GM18873 (cell line): Measurements from ENCODE around the gene MUC2.

Source experiments
- ATAC-seq: cut with Tn5 transposase; IDR thresholded peaks from one replicate; pipeline ENCODE4 v1.9.1; 2021; ENCODE audit warnings: mild to moderate bottlenecking, moderate library complexity, moderate number of reproducible peaks; ENCODE audit not compliant: unreplicated experiment, low FRiP score

The MUC2 gene

DNA sequence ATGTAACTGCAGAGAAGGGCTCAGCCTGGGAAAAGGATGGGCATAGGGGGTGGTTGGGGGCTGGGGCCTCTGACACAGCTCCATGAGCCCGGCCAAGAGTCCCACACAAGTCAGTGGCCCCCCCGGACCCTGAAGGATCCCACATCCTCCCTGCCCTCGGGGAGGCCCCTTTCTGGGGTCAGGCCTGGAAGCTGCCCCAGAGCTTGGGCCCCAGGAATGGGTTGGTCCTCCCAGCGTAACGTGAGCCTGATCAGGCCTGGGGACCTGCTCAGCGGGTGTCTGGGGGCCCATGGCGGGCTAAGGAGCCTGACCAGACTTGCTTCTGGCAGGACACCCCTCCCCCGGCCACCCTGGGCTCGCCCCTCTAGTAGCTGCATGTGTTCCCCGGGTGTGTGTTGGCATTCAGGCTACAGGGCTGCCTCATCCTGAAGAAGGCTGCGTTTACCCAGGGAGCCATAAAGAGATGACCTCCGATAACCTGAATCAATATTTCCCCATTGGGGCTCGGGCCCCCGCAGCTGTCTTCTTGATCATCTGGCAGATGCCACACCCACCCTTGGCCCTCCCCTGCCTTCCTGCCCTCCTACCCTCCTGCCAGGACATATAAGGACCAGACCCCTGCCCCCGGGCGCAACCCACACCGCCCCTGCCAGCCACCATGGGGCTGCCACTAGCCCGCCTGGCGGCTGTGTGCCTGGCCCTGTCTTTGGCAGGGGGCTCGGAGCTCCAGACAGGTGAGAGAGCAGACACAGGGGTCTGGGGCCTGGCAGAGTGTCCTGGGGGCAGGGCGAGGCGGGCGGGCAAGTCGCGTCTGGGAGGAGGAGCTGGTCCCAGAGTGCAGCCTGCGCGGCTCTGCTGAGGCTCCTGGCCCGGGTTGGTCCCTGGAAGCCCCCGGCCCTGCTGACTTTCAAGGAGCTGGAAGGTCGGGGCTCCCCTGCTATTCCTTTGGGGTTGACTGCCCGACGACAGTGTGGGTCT is at the start of gene MUC2:
MUC2 (plus strand) TSS at position 631 of the 978 bp plus-strand sequence.
- ATAC-seq, result no peak

DNA sequence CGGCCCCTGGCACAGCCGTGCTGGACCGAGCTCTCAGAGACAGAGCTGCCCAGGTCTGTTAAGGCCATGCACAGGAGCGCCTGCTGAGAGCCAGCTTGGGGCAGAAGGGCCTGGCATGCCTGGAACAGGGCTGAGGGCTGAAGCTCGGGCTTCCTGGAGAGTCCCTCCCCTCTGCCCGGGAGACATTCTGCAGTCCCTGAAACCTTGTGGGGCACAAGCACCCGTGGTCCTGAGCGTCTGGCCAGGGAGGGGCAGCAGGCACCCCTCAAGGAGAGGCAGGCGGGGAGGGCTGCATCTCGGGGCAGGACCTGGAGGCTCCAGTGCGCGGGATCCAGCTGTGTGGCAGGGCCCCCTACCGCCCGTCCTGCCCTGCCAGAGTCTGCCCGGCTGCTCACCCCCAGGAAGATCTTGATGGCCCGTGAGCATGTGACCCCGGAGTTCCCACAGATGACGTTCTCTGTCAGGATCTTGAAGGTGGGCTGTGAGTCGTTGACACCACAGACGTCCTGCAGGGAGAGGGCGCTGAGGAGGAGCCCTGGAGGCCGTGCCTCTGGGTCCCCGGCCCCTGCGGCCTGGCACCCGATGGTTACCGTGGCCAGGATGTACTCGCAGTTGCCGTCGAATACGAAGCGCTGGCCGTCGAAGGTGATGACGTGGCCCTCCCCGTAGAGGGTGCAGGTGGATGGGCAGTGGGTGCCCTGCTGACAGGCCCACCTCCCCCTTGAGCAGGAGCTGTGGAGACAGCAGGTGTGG is 49.1 kb upstream of the MUC2 start:
- no peak for ATAC-seq

- no peak for ATAC-seq
Observed at GRCh38 chr11:1026163-1026450, 48.6 kb upstream of the MUC2 start.

GRCh38 chr11:1026641-1027482 is 47.8 kb upstream of the MUC2 start:
- no peak for ATAC-seq

DNA sequence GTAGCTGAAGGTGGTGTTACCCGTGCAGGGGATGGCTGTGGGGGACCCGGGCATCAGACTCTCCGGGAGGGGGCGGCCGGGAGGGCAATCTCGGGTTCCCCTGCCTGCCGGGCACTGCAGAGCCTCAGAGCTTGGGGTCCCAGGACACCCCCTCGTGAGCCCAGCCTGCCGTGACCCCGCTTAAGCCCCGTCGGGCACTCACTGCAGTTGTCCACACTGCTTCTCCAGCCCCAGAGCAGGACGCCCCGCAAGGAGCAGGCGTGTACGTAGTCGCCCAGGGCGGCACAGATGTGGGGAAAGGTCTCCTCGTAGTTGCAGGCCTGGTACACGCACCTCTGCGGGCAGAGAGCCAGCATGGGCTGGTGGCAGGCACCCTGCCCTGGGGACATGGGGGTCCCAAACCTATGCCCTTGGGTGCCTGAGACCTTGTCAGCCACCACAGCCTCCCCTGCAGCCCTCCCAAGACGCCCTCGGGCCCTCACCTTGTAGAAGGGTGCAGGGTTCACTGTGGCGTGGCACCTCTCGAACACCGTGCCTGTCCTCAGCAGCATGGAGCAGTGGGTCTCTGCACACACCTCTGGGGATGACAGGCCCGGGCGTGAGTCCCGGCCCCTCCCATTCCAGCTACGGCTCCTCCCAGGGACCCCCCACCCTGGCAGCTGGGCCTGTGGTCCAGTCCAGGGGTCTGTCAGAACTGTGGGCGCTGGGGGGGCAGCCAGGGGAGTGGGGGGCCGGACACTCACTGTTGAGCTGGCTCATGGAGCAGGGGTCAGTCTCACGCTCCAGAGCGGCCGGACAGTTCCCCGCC is 47.0 kb upstream of the MUC2 start:
- ATAC-seq, result no peak

GRCh38 chr11:1028291-1028540 is 46.5 kb upstream of the MUC2 start:
- ATAC-seq, result no peak

DNA sequence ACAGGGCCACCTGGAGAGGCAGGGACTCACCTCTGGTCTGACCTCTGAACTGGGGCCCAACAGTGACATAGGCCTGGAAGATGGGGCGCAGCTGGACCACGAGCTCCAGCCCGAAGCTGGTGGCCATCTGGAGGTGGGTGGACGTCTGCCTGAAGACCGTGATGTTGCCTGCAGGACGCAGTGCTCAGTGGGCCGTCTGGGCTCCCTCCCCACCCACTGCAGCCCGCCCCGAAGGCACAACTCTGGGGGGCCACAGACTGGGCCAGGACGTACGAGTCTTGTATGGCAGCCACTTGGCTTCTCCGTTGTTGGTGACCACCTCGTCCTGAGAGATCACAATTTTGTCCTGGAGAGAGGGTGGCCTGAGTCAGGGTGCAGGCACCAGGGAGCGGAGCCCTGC is 46.1 kb upstream of the MUC2 start:
- ATAC-seq, result no peak

- ATAC-seq, result no peak
Observed at GRCh38 chr11:1029051-1029450, 45.6 kb upstream of the MUC2 start.

DNA sequence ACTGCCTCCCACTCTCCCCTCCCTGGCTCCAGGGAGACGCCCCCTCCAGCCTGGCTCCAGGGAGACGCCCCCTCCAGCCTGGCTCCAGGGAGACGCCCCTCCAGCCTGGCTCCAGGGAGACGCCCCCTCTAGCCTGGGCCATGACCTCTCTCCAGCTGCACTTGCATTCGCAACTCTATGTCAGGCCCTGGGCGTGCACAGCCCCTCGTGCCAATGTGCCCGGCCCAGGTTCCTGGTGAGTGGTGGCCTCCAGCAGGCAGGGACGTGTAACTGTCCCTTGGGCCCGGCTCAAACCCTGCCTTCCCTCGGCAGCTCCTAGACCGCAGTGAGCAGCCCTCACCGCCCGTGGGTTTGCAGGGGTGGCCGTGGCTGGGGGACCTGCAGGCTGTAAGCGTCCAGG is 45.0 kb upstream of the MUC2 start:
- no peak for ATAC-seq

- no peak for ATAC-seq
Observed at GRCh38 chr11:1030086-1030485, 44.6 kb upstream of the MUC2 start.

DNA sequence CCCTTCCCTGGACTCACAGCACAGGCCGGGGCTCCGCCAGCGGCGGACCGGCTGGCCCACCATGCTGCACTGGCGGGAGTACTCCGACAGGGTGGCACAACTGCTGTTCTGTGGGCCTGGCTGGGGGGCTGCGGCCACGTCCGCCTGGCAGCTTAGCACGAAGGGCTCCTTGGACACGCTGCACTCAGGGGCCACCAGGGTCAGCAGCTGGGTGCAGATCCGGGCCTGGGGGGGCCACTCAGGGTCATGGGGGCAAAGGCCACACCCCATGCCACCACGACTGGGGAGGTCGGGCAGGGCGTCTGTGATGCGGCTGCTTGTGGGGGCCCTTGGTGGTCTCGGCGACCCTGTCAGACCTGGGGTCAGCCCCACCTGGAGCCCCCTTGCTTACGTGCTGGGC is 44.1 kb upstream of the MUC2 start:
- no peak for ATAC-seq

DNA sequence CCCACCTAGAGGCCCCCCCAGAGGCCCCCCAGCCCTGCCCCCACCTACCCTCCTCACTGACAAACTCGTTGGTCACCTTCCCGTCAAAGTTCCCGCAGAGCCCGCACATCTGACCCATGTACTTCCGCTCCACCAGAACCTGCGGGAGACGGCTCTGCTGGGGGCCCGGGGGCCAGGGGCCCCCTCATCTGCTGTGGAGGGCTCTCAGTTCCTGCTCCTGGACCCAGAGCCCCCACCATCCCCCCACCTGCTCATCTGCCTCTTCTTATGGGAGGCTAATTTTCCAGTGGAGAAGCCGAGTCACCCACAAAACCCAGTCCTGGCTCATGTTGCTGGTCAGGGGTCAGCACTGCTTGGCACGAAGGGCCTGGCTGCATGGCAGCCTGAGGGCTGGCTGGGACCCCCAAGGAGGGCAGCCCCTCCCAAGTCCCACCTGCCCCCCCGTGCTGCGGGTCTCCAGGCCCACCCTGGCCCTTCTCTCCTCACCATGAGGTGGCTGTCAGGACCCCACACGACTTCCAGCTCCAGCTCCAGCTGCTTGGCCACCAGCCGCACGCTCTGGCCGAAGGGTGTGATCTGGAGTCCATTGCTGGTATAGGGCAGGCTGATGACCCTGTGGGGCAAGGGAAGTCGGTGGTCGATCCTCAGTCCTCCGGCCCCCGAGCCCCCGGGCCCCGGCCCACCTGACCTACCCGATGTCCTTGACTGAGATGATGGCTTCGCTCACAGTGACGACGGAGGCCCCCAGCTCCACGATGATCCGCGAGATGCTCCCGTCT is 43.4 kb upstream of the MUC2 start:
- no peak for ATAC-seq

DNA sequence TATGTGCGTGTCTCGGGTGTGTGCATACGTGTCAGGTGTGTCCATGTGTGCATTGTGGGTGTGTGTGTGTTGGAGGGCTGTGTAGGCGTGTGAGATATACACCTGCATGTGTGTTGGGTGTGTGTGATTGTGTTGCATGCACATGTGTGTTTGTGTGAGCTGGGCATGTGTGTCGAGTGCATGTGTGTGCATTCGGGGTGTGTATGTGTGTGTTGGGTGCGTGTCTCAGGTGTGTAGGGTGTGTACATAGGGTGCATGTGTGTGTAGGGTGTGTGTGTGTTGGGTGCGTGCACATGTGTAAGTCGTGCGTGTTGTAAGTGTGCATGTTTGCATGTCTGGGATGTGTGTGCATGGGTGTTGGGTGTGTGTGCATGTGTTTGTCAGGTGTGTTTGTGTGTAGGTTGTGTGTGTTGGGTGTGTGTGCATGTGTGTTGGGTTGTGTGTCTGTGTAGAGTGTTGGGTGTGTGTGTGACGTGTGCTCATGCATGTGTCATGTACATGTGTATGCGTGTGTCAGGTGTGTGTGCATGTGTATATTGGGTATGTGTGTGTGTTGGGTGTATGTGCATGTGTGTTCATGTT is 42.3 kb upstream of the MUC2 start:
- no peak for ATAC-seq

DNA sequence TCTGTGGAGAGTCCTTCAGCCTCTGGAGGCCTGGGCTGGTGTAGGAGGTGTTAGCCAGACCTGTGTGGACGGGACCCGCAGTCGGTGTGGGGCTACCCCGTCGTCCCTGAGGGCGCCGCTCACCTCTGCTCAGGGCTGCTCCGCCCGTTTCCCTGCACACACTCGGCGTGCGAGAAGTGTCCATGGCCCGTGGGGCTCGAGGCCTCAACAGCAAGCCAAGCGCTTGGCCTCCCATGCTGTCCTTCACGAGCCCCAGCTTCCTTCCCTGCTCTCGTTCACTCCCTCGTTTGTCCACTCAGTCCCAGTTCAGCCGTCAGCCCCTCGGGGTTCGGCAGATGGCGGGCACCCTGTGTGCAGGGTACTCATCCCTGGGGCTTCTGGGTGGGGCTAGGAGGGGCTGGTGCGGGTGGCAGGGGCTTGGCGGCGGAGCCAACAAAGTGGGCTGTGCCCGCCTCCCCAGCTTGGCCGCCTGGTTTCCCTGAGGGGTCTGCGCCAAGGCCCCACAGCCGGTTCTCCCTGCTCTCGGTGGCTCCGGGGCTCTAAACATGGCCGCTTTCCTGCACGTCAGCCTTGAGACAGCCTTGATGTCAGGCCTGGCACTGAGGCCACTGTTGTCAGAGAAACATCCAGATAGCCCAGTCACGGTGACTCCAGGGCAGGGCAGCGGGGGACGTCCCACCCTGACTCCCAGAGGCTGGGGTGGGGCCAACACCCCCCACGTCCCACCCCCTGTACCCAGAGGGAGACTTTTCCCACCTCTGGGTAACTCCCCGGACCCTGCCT is 41.5 kb upstream of the MUC2 start:
- no peak for ATAC-seq

DNA sequence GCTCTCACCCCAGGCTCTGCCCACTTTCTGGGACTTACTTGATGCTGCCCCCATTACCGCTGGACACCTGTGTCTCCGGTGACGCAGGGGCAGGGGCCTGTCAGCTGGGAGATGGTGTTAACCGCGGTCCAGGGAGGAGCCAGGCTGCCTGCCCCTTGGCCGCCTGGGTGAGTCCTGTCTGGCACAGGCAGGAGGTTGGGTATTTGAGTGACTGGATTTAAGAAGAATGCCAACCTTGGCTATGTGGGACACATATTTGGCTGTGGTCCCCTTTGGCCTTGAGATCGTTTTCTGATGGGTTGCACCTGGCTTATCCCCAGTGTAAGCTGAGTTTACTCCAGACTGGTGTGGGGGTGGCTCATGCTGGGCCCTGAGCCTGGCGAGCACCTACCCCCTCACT is 40.7 kb upstream of the MUC2 start:
- no peak for ATAC-seq

DNA sequence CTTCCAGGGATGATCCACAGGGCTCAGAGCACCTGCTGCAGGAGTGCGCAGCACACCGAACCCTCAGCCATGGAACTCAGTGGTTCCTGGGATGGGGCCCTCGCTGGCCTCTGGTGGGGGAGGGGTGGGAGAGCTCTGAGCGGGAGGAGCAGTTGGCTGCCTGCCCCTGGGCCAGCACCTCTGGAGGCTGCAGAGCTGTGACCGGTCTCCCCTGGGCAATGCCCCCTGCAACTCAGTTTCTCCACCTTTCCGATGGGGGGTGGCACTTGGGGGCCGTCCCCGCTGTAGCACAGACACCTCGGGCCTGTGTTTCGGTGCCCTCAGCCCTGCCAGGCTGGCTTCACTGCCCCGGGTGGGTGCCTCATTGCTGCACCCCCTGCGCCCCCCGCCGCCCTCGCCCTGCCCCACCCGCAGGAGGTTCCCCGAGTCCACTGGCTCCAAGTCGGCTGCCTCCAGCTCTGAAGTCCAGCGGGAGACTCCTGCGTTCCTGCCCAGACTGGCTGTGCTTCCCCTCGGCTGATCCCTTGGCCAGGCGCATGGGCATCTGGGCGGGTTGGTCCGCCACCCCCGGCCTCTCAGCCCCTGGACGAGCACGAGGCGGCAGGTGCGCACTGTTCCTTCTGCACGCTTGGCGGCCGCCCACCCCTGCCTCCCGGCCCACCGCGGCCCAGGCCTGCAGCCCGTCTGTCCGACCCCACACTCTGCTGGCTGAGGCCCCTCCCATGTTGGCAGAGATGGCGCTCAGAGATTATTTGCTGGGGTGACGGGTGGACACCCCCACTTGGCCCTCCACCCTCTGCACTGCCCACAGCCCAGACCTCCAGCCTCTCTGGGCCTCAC is 40.0 kb upstream of the MUC2 start:
- no peak for ATAC-seq

DNA sequence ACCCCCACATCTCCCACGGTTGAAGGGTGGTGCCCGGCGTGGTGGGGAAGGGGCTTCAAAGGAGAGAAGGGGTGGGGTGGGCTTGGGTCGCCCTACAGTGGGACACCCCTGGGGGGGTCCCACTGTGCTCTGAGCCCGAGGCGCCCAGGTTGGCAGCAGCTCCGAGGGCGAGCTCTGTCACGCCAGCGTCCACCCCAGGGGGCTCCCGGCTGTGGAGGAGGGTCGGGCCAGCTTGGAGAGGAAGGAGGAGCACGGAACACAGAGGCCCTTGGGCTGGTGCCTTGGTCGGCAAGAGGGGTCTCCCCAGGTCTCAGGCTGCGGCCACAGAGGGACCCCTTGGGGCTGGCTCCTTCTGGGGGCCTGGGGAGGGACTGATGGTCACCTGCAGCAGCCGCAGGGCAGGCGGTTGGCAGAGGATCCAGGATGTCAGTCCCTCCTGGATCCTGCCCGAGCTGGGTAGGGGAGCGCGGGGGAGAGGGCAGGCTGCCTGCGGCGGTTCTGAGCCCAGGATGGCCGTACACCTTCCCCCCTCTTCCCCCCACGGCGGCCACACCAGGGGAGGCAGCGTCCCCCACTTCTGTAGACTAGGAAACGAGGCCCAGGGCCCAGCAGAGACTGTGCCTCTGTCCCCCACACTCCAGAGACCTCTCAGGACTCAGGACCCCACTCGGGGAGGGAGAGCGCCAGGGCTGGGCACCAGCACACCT is 38.9 kb upstream of the MUC2 start:
- no peak for ATAC-seq
